ENCODE measurements around the gene SNCB. TPM values are rescaled to one million over a fixed set of nuclear protein-coding genes. Genes with fewer than 3 reads are reported as not detected.

Gene SNCB
- total and polyA plus RNA-seq, 2 of the 13 experiments (the other 11 are each of a cell fraction or from before 2014, with no cell fraction given) = not detected

GRCh38 chr5:176660860-176661641 lies 30.7 kb upstream of the SNCB start (continued):
- TF ChIP-seq, protein P1, sequence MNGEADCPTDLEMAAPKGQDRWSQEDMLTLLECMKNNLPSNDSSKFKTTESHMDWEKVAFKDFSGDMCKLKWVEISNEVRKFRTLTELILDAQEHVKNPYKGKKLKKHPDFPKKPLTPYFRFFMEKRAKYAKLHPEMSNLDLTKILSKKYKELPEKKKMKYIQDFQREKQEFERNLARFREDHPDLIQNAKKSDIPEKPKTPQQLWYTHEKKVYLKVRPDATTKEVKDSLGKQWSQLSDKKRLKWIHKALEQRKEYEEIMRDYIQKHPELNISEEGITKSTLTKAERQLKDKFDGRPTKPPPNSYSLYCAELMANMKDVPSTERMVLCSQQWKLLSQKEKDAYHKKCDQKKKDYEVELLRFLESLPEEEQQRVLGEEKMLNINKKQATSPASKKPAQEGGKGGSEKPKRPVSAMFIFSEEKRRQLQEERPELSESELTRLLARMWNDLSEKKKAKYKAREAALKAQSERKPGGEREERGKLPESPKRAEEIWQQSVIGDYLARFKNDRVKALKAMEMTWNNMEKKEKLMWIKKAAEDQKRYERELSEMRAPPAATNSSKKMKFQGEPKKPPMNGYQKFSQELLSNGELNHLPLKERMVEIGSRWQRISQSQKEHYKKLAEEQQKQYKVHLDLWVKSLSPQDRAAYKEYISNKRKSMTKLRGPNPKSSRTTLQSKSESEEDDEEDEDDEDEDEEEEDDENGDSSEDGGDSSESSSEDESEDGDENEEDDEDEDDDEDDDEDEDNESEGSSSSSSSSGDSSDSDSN (CRISPR knock-in tag; IDR thresholded peaks at IDR 0.05) = peak; percentile 46; the same call in 1 of the 2 replicates
- TF ChIP-seq STAG1 (CRISPR knock-in tag; IDR thresholded peaks at IDR 0.05) = peak; percentile 96
- TF ChIP-seq GABPB1 (CRISPR knock-in tag; IDR thresholded peaks at IDR 0.05) = peak; percentile 50; the same call in 1 of the 2 replicates
- TF ChIP-seq CEBPB (IDR thresholded peaks at IDR 0.05; ENCODE audit: borderline replicate concordance, low read depth, low read length) = peak; percentile 57; the same call in 1 of the 2 replicates
- no peak for TF ChIP-seq ZFP36L1 (CRISPR knock-in tag; IDR thresholded peaks at IDR 0.05)
- TF ChIP-seq, protein P2, sequence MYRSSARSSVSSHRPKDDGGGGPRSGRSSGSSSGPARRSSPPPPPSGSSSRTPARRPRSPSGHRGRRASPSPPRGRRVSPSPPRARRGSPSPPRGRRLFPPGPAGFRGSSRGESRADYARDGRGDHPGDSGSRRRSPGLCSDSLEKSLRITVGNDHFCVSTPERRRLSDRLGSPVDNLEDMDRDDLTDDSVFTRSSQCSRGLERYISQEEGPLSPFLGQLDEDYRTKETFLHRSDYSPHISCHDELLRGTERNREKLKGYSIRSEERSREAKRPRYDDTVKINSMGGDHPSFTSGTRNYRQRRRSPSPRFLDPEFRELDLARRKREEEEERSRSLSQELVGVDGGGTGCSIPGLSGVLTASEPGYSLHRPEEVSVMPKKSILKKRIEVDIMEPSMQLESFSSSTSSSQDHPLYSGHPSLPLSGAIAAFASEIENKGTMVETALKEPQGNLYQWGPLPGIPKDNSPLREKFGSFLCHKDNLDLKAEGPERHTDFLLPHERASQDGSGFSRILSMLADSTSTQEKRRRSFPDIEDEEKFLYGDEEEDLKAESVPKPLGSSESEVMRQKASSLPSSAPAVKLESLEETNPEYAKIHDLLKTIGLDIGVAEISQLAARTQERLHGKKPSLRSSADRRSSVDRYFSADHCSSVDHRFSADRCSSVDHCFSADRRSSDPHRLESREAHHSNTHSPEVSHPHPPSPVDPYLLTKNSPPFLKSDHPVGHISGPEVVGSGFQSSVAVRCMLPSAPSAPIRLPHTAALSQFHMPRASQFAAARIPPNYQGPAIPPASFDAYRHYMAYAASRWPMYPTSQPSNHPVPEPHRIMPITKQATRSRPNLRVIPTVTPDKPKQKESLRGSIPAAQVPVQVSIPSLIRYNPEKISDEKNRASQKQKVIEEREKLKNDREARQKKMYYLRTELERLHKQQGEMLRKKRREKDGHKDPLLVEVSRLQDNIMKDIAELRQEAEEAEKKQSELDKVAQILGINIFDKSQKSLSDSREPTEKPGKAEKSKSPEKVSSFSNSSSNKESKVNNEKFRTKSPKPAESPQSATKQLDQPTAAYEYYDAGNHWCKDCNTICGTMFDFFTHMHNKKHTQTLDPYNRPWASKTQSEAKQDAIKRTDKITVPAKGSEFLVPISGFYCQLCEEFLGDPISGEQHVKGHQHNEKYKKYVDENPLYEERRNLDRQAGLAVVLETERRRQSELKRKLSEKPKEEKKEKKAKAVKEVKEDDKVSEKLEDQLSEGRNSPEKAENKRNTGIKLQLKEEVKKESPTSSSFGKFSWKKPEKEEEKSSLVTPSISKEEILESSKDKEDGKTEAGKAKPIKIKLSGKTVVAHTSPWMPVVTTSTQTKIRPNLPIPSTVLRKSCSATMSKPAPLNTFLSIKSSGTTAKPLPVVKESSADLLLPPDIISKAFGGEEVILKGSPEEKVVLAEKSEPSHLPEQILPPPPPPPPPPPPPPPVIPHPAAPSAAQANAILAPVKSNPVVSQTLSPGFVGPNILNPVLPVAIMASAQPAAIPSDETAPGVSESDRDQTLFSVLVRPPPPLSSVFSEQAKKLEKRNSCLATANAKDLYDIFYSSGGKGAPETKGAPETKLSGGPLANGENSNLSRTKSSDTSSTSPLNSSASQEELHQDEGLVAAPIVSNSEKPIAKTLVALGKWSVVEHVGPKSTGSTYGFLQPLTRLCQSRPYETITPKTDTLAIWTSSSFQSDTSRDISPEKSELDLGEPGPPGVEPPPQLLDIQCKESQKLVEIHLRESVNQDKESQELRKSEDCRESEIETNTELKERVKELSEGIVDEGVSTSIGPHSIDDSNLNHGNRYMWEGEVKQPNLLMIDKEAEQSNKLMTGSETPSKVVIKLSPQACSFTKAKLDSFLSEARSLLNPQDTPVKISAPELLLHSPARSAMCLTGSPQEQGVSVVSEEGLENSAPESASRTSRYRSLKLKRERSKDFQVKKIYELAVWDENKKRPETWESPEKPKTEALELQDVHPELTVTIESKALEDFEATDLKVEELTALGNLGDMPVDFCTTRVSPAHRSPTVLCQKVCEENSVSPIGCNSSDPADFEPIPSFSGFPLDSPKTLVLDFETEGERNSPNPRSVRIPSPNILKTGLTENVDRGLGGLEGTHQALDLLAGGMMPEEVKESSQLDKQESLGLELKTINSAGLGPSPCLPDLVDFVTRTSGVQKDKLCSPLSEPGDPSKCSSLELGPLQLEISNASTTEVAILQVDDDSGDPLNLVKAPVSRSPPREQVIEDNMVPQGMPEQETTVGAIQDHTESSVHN (CRISPR knock-in tag; IDR thresholded peaks at IDR 0.05) = 0 out of 2 replicates have a peak, but pooled peaks have one; percentile 38
- TF ChIP-seq MAFF (IDR thresholded peaks at IDR 0.05; ENCODE audit: low read depth, low read length) = no peak
- TF ChIP-seq ZNF30 (CRISPR knock-in tag; IDR thresholded peaks at IDR 0.05) = no peak
- TF ChIP-seq FOXK1 (CRISPR knock-in tag; IDR thresholded peaks at IDR 0.05; ENCODE audit: borderline replicate concordance, low read depth) = peak; percentile 42; the same call in 1 of the 2 replicates
- TF ChIP-seq ZNF263 (CRISPR knock-in tag; IDR thresholded peaks at IDR 0.05) = 0 out of 2 replicates have a peak, but pooled peaks have one; percentile 21
- TF ChIP-seq HNRNPH1 (optimal IDR thresholded peaks at IDR 0.05; ENCODE audit: low read depth, low read length) = no peak
- 0 out of 2 replicates have a peak, but pooled peaks have one; percentile 25 for TF ChIP-seq SMAD3 (CRISPR knock-in tag; IDR thresholded peaks at IDR 0.05)
- TF ChIP-seq LBX2 (CRISPR knock-in tag; IDR thresholded peaks at IDR 0.05; ENCODE audit: borderline replicate concordance) = peak; percentile 56; the same call in 1 of the 2 replicates
- peak; percentile 67; the same call in 1 of the 2 replicates for TF ChIP-seq ERF (CRISPR knock-in tag; IDR thresholded peaks at IDR 0.05)
- TF ChIP-seq EP300 (IDR thresholded peaks at IDR 0.05; ENCODE audit: low read depth in 2 of 2, low read length in 2 of 2) = no peak
- 0 out of 2 replicates have a peak, but pooled peaks have one; percentile 3 for TF ChIP-seq EP300 (CRISPR knock-in tag; IDR thresholded peaks at IDR 0.05; ENCODE audit: borderline replicate concordance)
- peak; percentile 65 for TF ChIP-seq KDM2A (CRISPR knock-in tag; IDR thresholded peaks at IDR 0.05; ENCODE audit: borderline replicate concordance, low read depth)
- no peak for TF ChIP-seq ZBTB1 (CRISPR knock-in tag; IDR thresholded peaks at IDR 0.05; ENCODE audit: borderline replicate concordance)
- no peak for TF ChIP-seq FOXA3 (CRISPR knock-in tag; IDR thresholded peaks at IDR 0.05)
